Astrocyte (in vitro differentiated cells and primary cell): ENCODE measurements around the gene FMC1. TPM values are rescaled to one million over a fixed set of nuclear protein-coding genes. Genes with fewer than 3 reads are reported as not detected.

Experiments
- DNase-seq: peaks from one replicate; pipeline ENCODE4 v3.0.0-alpha.2; 2010; ENCODE audit warnings: low read depth
- FAIRE-seq: peaks from 2 replicates; lab custom pipeline; 2011; peaks lifted over from hg19 to GRCh38; lab: Jason Lieb, UNC
- H2AFZ ChIP-seq: 2 replicates; pipeline ENCODE4 v1.6.0; 2012; ENCODE audit warnings: low read depth, low read length, inconsistent platforms
- H3K27ac ChIP-seq: 2 replicates; pipeline ENCODE4 v1.5.1; 2011; ENCODE audit warnings: low read depth, low read length, inconsistent platforms
- H3K27me3 ChIP-seq: 2 replicates; pipeline ENCODE4 v1.6.0; 2011; ENCODE audit warnings: low read length, inconsistent platforms; ENCODE audit not compliant: insufficient read depth
- H3K36me3 ChIP-seq: 2 replicates; pipeline ENCODE4 v1.5.1; 2011; ENCODE audit warnings: low read length, inconsistent platforms; ENCODE audit not compliant: insufficient read depth
- H3K4me1 ChIP-seq: 2 replicates; pipeline ENCODE4 v1.5.1; 2011; ENCODE audit warnings: low read length, inconsistent platforms; ENCODE audit not compliant: insufficient read depth
- H3K4me2 ChIP-seq: 2 replicates; pipeline ENCODE4 v1.6.0; 2012; ENCODE audit warnings: low read length, inconsistent platforms
- H3K4me3 ChIP-seq: 2 replicates; pipeline ENCODE4 v1.5.1; 2011; ENCODE audit warnings: low read depth, mild to moderate bottlenecking, low read length, inconsistent platforms; ENCODE audit not compliant: insufficient read depth
- H3K79me2 ChIP-seq: 2 replicates; pipeline ENCODE4 v1.6.0; 2012; ENCODE audit warnings: mild to moderate bottlenecking, low read length, inconsistent platforms; ENCODE audit not compliant: insufficient read depth
- H3K9ac ChIP-seq: 2 replicates; pipeline ENCODE4 v1.6.0; 2012; ENCODE audit warnings: mild to moderate bottlenecking, low read length, inconsistent platforms
- H3K9me3 ChIP-seq: 2 replicates; pipeline ENCODE4 v1.5.1; 2012; ENCODE audit warnings: low read depth, mild to moderate bottlenecking, low read length, inconsistent platforms; ENCODE audit not compliant: insufficient read depth
- H4K20me1 ChIP-seq: 2 replicates; pipeline ENCODE4 v1.6.0; 2012; ENCODE audit warnings: low read length, inconsistent platforms; ENCODE audit not compliant: insufficient read depth
- H3K27ac Mint-ChIP-seq: one replicate; pipeline ENCODE4 v1.8.0; 2021; ENCODE audit warnings: mild to moderate bottlenecking, mixed read lengths; ENCODE audit not compliant: unreplicated experiment
- H3K27me3 Mint-ChIP-seq: one replicate; pipeline ENCODE4 v1.8.0; 2021; ENCODE audit warnings: low read depth, mixed read lengths; ENCODE audit not compliant: unreplicated experiment
- H3K36me3 Mint-ChIP-seq: one replicate; pipeline ENCODE4 v1.8.0; 2021; ENCODE audit warnings: low read depth, mixed read lengths; ENCODE audit not compliant: unreplicated experiment
- H3K4me1 Mint-ChIP-seq: one replicate; pipeline ENCODE4 v1.8.0; 2021; ENCODE audit warnings: low read depth, mixed read lengths; ENCODE audit not compliant: unreplicated experiment
- H3K4me3 Mint-ChIP-seq: one replicate; pipeline ENCODE4 v1.8.0; 2021; ENCODE audit warnings: mild to moderate bottlenecking, moderate library complexity, mixed read lengths; ENCODE audit not compliant: unreplicated experiment
- H3K9me3 Mint-ChIP-seq: one replicate; pipeline ENCODE4 v1.8.0; 2021; ENCODE audit warnings: mild to moderate bottlenecking, mixed read lengths; ENCODE audit not compliant: unreplicated experiment
- CTCF ChIP-seq: IDR thresholded peaks from 2 replicates; pipeline ENCODE4 v1.5.1; 2011; ENCODE audit warnings: low read depth, mild to moderate bottlenecking, inconsistent platforms, low read length, moderate library complexity; ENCODE audit not compliant: insufficient read depth
- EZH2 ChIP-seq: IDR thresholded peaks from 2 replicates; pipeline ENCODE4 v1.6.1; 2012; ENCODE audit warnings: mild to moderate bottlenecking, low read length, inconsistent platforms; ENCODE audit not compliant: insufficient read depth
- total RNA-seq: library from RNA; stranded (reverse); gene quantifications from 2 replicates; pipeline ENCODE4 v1.2.1, GENCODE V29; 2021

The FMC1 gene
- total RNA-seq, 1 donor from 2014 or later, result 8.4 TPM

GRCh38 chr7:139362302-139362701 is 21.2 kb downstream of the FMC1 start:
- Histone ChIP-seq H3K4me1 (peaks cover 4% of the 10 kb centered on the region), H4K20me1 (peaks cover 61% of the 10 kb centered on the region), H3K27me3 (no peaks in the 10 kb centered on the region), H3K79me2 (peaks cover 75% of the 10 kb centered on the region), H2AFZ (no peak overlapping the region), H3K36me3 (peaks cover 16% of the 10 kb centered on the region), H3K4me3 (no peak overlapping the region), H3K9ac (no peak overlapping the region), H3K9me3 (no peaks in the 10 kb centered on the region), H3K4me2 (peak overlapping the region; percentile 58), H3K27ac (no peak overlapping the region)
- Mint-ChIP-seq H3K36me3 (peaks cover under 1% of the 10 kb centered on the region), H3K27me3 (no peaks in the 10 kb centered on the region), H3K27ac (no peak overlapping the region), H3K4me3 (peak overlapping the region; percentile 95), H3K4me1 (peaks cover 19% of the 10 kb centered on the region), H3K9me3 (no peaks in the 10 kb centered on the region)
- DNase-seq, result peak; percentile 10
- TF ChIP-seq EZH2 (no peak), CTCF (no peak)
- no peak for FAIRE-seq

GRCh38 chr7:139362981-139363380 is 21.8 kb downstream of the FMC1 start:
- Histone ChIP-seq H3K79me2 (peaks cover 82% of the 10 kb centered on the region), H3K9ac (no peak overlapping the region), H3K9me3 (no peaks in the 10 kb centered on the region), H3K27me3 (no peaks in the 10 kb centered on the region), H3K4me3 (no peak overlapping the region), H3K4me2 (peak overlapping the region; percentile 30), H4K20me1 (peaks cover 67% of the 10 kb centered on the region), H3K27ac (no peak overlapping the region), H3K36me3 (peaks cover 17% of the 10 kb centered on the region), H3K4me1 (peaks cover 4% of the 10 kb centered on the region), H2AFZ (no peak overlapping the region)
- Mint-ChIP-seq H3K27ac (no peak overlapping the region), H3K36me3 (peaks cover 2% of the 10 kb centered on the region), H3K4me3 (peak overlapping the region; percentile 77), H3K4me1 (peaks cover 24% of the 10 kb centered on the region), H3K9me3 (no peaks in the 10 kb centered on the region), H3K27me3 (no peaks in the 10 kb centered on the region)
- no peak for FAIRE-seq
- TF ChIP-seq EZH2, result no peak
- TF ChIP-seq CTCF, result no peak
- no peak for DNase-seq

GRCh38 chr7:139365336-139365735 is 24.2 kb downstream of the FMC1 start:
- Histone ChIP-seq H3K9me3 (no peaks in the 10 kb centered on the region), H3K4me3 (no peak overlapping the region), H3K4me1 (peaks cover 4% of the 10 kb centered on the region), H3K36me3 (peaks cover 17% of the 10 kb centered on the region), H3K27me3 (no peaks in the 10 kb centered on the region), H2AFZ (no peak overlapping the region), H3K4me2 (no peak overlapping the region), H3K79me2 (peaks cover 100% of the 10 kb centered on the region), H3K27ac (no peak overlapping the region), H3K9ac (no peak overlapping the region), H4K20me1 (peaks cover 91% of the 10 kb centered on the region)
- Mint-ChIP-seq H3K36me3 (peaks cover 2% of the 10 kb centered on the region), H3K27me3 (no peaks in the 10 kb centered on the region), H3K9me3 (no peaks in the 10 kb centered on the region), H3K4me1 (peaks cover 32% of the 10 kb centered on the region), H3K4me3 (no peak overlapping the region), H3K27ac (no peak overlapping the region)
- FAIRE-seq (no peak), DNase-seq (no peak)
- no peak for TF ChIP-seq CTCF
- TF ChIP-seq EZH2, result no peak
